HL-60 (cell line): Measurements from ENCODE around the gene PWWP2B.

Experiments used
- DNase-seq, 2 experiments: peaks; one replicate each; pipeline ENCODE4 v3.0.0-alpha.2; 2010 to 2020; ENCODE audit warnings: low read depth in 1 of 2, low spot score in 1 of 2
- H3K27ac ChIP-seq: fragments of 250-450 bp; sonication (Bioruptor Pico); replicated peaks from 2 replicates; pipeline ENCODE4 v1.5.1; 2020; ENCODE audit warnings: mild to moderate bottlenecking, moderate library complexity
- H3K27me3 ChIP-seq: fragments of 250-450 bp; sonication (Bioruptor Pico); 2 replicates; pipeline ENCODE4 v1.5.1; 2021; ENCODE audit warnings: mild to moderate bottlenecking, moderate library complexity; ENCODE audit not compliant: insufficient read depth, poor library complexity, severe bottlenecking
- H3K4me3 ChIP-seq: replicated peaks from 2 replicates; pipeline ENCODE4 v1.5.1; 2011; ENCODE audit warnings: mild to moderate bottlenecking, control low read depth, low read length; ENCODE audit not compliant: insufficient read depth
- GABPA ChIP-seq: IDR thresholded peaks from 2 replicates; pipeline ENCODE4 v1.6.1; 2012; ENCODE audit warnings: low read depth
- POLR2AphosphoS5 ChIP-seq: IDR thresholded peaks from 2 replicates; pipeline ENCODE4 v1.6.1; 2012; ENCODE audit warnings: low read depth
- SPI1 ChIP-seq: IDR thresholded peaks from 2 replicates; pipeline ENCODE4 v1.6.1; 2012; ENCODE audit warnings: low read depth, mild to moderate bottlenecking, borderline replicate concordance
- TF ChIP-seq, protein P1 (sequence below): IDR thresholded peaks from 2 replicates; pipeline ENCODE4 v1.6.1; 2012; ENCODE audit warnings: low read depth; ENCODE audit not compliant: insufficient replicate concordance
- TF ChIP-seq, protein P2 (sequence below): IDR thresholded peaks from one replicate; pipeline ENCODE4 v1.5.1; 2011; ENCODE audit warnings: low read length, control low read depth, inconsistent platforms; ENCODE audit not compliant: insufficient read depth

The PWWP2B gene

DNA sequence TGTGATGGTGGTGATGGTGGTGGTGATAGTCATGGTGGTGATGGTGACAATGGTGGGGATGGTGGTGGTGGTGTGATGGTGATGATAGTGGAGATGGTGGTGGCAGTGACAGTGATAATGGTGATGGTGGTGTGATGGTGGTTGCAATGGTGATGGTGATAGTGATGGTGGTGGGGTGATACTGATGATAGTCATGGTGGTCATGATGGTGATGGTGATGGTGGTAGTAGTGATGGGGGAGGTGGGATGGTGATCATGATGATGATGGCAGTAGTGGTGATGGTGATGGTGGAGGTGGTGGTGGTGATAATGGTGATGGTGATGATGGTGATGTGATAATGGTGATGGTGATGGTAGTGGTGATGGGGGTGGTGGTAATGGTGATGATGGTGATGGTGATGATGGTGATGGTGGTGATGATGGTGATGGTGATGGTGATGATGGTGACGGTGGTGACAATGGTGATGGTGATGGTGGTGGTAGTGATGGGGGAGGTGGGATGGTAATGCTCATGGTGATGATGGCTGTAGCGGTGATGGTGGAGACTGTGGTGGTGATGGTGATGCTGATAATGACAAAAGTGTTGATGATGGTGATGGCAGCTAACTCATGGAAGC, 4.7 kb upstream of the PWWP2B start:
- H3K4me3 ChIP-seq: no peak overlapping the region
- DNase-seq: no peak
- no peak overlapping the region for H3K27ac ChIP-seq
- H3K27me3 ChIP-seq: no peaks in the 10 kb centered on the region
- TF ChIP-seq SPI1 (no peak), POLR2AphosphoS5 (no peak), GABPA (no peak)
- TF ChIP-seq, protein P1, sequence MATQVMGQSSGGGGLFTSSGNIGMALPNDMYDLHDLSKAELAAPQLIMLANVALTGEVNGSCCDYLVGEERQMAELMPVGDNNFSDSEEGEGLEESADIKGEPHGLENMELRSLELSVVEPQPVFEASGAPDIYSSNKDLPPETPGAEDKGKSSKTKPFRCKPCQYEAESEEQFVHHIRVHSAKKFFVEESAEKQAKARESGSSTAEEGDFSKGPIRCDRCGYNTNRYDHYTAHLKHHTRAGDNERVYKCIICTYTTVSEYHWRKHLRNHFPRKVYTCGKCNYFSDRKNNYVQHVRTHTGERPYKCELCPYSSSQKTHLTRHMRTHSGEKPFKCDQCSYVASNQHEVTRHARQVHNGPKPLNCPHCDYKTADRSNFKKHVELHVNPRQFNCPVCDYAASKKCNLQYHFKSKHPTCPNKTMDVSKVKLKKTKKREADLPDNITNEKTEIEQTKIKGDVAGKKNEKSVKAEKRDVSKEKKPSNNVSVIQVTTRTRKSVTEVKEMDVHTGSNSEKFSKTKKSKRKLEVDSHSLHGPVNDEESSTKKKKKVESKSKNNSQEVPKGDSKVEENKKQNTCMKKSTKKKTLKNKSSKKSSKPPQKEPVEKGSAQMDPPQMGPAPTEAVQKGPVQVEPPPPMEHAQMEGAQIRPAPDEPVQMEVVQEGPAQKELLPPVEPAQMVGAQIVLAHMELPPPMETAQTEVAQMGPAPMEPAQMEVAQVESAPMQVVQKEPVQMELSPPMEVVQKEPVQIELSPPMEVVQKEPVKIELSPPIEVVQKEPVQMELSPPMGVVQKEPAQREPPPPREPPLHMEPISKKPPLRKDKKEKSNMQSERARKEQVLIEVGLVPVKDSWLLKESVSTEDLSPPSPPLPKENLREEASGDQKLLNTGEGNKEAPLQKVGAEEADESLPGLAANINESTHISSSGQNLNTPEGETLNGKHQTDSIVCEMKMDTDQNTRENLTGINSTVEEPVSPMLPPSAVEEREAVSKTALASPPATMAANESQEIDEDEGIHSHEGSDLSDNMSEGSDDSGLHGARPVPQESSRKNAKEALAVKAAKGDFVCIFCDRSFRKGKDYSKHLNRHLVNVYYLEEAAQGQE: no peak
- TF ChIP-seq, protein P2, sequence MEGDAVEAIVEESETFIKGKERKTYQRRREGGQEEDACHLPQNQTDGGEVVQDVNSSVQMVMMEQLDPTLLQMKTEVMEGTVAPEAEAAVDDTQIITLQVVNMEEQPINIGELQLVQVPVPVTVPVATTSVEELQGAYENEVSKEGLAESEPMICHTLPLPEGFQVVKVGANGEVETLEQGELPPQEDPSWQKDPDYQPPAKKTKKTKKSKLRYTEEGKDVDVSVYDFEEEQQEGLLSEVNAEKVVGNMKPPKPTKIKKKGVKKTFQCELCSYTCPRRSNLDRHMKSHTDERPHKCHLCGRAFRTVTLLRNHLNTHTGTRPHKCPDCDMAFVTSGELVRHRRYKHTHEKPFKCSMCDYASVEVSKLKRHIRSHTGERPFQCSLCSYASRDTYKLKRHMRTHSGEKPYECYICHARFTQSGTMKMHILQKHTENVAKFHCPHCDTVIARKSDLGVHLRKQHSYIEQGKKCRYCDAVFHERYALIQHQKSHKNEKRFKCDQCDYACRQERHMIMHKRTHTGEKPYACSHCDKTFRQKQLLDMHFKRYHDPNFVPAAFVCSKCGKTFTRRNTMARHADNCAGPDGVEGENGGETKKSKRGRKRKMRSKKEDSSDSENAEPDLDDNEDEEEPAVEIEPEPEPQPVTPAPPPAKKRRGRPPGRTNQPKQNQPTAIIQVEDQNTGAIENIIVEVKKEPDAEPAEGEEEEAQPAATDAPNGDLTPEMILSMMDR: no peak

DNA sequence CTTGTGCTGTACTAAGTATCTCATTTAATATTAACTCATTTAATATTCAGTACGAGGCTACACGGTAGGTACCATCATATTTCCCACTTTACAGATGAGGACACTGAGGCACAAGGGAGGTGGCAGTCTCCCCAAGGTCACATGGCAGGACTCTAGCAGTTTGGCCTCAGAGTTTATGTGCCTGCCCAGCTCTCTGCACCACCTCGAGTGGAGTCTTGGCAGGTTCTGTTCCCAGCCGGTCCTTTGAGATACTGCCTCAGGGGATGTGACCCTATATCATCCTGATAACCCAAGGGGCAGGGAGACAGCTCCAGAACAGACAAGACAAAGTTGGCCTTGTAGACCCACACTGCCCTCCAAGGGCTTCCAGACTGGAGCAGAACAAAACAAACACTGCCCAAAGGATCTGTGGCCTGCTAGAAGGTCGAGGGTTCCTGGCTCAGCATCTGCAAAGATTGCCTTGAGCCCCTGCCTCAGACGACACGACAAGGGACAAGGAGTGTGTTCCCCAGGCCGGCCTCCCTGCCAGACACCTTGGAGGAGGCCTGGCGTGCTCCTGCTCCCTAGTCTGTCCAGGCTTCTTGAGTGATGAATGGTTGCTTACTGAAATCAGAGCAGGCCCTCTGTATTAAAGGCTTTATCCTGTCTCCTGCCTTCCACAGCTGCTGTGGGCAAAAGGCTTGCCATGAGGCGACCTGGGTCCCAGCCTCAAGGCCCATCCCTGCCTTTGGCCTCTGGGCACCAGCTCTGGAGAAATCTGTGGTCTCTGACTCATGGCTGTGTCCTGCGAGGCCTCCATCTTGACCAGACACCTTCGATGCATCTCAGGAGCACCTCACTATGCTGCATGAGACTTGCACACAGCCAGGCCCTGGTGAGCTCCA, 3.9 kb upstream of the PWWP2B start:
- no peak overlapping the region for H3K27ac ChIP-seq
- TF ChIP-seq, protein P1: no peak
- TF ChIP-seq POLR2AphosphoS5: no peak
- TF ChIP-seq SPI1: no peak
- TF ChIP-seq, protein P2: no peak
- no peak for TF ChIP-seq GABPA
- DNase-seq: no peak
- H3K4me3 ChIP-seq: no peak overlapping the region
- H3K27me3 ChIP-seq: no peaks in the 10 kb centered on the region

DNA sequence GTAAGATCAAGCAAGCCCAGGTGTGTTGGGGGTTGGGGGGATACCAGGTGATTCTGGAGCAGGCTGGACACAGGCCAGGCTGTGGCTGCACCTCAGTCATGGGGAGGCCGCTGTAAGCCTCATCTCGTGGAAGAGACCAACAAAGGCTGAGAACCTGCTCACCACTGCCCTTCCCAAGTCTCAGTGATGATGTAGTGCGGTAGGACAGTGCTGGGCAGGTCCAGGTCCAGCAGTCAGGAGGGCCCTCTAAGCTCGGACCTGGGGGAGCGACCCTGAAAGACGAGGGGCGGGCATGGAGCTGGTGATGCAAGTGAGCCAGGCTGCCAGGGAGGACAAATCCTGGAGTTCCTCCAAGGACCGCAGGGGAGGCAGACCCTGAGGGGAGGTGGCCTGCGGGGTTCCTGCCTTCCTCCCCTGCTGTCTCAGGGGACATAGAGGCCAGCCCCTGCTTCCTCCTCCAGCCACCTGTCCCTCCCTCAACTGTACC, 3.3 kb upstream of the PWWP2B start:
- Histone ChIP-seq H3K4me3 (no peak overlapping the region), H3K27ac (no peak overlapping the region), H3K27me3 (no peaks in the 10 kb centered on the region)
- DNase-seq: no peak
- TF ChIP-seq SPI1 (no peak), GABPA (no peak), POLR2AphosphoS5 (no peak)
- TF ChIP-seq, protein P2: no peak
- TF ChIP-seq, protein P1: no peak
